GM19372 (cell line): ENCODE measurements around the gene SAPCD2.

Source experiments
- ATAC-seq: cut with Tn5 transposase; IDR thresholded peaks from one replicate; pipeline ENCODE4 v1.9.1; 2021; ENCODE audit warnings: mild to moderate bottlenecking, low read depth, moderate library complexity; ENCODE audit not compliant: unreplicated experiment

Gene SAPCD2

DNA sequence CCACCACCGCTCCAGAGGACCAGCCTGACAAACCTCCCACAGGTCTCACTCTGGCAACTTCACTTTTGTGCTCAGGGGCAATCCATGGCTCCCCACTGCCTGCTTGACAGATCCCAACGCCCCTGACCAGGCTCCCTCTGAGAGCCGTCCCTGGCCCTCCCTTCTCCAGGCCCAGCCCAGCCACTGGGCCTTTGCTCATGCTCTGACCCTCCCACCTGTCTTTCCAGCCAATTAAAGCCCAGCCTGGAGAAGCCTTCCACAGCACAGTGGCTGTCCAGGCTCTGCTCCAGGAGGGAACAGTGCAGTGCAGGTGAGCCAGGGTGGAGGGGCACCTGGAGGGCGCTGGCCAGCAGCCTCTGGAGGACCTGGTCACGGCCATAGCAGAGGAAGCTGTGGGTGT is 19.8 kb downstream of the SAPCD2 start:
- ATAC-seq: no peak

DNA sequence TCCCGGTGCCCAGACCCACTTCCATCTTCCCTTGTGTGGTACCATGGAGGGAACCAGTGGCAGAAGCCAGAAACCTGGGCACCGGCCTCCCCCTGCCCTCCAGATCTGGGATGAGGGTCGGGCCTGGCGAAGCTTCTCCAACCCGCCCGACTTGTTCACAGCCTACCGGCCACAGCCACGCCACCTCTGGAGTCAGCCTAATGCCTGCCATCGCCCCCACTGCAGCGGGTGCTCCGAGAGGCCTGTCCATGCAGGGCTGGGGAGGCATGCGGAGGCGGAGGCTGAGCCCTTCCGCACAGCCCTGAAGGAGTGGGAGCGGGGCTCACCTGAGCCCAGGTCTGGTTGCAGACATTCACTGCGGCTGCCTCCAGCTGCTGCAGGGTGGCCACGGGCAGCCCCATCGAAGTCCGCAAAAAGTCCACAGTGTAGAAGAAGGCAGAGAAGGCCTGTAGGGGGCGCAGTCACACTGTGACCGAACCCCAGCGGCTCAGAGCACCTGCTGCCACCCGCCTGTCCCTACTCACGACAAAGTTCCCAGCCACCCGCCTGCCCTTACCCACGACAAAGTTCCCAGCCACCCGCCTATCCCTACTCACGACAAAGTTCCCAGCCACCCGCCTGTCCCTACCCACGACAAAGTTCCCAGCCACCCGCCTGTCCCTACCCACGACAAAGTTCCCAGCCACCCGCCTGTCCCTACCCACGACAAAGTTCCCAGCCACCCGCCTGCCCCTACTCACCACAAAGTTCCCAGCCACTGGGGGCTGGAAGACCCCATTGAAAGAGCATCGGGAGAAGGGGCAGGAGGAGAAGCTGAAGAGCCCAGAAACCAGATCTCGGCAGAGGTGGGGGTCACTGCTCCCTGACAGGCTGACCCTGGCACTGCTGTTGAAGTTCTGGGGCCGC is 20.6 kb downstream of the SAPCD2 start:
- ATAC-seq: no peak

DNA sequence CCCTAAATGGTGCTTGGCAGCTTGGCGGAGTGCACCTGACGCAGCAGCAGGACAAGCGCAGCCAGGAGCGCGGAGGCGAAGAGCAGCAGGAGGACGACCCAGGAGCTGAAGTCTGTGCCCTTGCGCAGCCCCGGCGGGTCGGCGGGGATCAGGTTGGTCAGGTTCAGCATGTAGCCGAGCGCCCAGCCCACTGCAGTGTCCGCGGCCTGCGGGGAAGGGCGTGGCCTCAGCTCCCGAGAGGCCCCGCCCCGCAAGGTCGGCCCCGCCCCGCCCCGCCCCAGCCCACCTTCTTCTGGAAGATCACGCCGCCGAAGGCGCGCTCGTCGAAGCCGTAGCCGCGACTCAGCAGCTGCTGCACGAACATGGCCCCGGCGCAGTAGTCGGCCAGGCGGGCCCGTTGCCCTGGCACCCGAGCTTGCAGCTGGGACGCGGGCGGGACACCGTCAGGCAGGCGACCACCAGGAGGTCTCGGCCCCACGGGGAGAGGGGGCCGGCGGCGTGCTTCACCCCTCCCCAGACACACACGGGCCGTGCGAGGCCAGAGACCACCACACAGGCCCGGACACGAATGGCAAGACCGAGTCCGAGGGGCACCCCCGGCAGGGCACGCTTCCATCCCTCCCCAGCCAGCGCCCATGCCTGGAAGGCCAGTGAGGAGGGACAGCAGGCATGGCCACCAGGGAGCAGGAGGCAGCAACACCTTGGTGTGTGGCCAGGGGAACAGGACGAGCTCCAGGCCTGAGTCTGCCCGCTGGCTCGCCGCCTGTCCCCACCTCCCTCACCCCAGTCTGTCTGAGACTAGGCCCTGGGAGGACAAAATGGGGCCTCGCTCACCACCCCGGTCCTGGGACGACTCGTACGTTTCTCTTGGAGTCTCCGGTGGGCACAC is 21.5 kb downstream of the SAPCD2 start:
- no peak for ATAC-seq

DNA sequence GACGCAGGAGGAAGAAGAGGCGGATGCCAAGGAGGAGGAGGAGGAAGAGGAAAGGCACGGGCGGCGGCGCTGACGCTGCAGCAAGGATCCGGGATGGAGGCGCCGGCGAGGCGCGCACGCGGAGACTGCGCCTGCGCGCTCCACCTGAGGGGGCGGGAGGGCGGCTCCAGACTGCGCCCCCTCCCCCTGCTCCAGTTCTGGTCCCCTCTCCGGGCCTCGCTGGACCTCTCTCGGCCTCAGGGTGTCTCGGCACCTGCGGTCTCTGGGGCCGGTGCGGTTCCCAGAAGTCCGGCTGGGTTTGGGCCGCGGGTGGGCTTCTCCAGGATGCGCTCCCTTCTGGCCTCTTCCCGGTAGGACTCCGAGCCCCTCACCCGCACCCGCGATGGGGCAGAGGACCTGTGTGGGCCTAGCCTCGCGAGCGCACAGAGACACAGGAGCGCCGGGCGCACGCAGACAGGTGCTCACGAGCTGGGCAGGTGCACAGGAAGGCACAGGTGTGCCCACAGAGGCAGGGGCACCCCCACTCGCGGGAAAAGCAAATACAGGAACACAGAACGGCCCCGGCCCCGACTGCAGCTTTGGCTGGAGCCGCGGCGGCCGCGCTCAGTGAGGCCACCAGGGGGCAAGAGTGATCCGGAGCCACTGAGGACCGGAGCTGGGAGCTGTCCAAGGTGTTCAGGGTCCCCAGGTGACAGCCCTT is 24.1 kb downstream of the SAPCD2 start, which contains the start of gene NPDC1:
Gene NPDC1 (minus strand): TSS at position 90 of the 700 bp plus-strand sequence. CDS start 188 bp downstream, outside the sequence.
- ATAC-seq: no peak

DNA sequence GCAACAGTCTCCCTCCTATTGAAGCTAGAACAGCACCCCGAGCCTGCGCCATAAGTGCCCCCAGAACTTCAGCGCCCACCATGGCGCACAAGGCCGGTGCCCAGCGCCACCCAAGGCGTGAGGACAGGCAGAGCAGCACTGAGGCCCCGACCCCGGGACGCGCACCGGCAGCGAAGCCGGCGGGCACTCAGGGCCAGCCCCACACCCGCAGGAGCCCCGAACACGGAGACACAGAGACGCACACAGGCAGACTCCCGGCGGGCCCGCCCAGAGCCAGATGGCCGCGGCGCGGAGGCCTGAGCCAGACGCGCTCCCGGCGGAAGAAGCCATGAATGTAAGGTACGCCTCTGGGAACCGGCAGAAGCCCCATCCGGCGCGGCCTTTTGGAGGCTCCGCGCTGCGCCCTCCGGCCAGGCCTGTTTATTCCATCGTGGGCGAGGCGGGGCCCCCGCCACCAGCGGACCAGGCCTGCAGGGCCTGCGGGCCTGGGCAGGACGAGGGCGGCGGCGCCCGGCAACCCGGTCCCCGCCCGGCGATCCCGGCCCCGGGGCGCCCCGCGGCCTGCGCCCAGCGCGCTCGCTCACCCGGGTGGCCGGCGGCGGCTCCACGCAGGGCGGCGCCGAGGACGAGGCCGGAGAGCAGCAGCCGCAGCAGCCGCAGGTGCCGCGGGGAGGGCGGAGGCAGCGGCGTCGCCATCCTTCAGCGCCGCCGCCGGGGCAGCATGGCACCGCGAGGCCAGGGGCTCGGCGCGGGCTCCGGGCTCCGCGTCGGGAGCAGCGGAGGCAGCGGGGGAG is 24.9 kb downstream of the SAPCD2 start:
- ATAC-seq: no peak

DNA sequence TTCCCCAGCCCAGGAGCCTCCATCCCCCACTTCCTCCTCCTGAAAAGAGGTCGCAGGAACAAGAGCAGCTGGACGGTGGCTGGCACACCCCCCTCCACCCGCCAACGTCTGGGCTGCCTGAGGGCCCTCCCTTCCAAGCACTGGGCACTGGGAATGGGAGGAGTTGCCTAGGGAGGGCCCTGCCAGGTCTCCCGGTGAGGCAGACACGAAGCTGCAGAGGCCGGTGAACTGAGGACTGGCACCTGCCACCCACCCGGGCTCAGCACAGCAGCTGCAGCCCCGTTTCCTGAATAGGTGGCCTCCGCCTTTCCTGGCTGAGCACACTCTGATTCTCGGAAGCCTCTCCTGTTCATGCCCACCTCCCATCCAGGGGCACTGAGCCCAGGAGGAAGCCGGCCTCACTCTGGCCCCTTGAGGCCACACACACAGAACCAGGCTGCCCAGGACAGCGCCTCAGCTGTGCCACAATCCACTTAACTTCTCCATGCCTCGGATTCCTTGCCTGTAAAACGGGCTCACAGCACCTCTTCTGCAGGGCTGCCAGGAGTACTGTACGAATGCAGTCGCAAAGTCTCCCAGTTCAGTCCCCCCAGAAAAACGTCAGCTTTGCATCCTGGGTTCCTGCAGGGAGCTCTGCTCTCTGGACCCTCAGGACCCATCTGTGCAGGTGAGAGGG is 25.7 kb downstream of the SAPCD2 start:
- no peak for ATAC-seq

DNA sequence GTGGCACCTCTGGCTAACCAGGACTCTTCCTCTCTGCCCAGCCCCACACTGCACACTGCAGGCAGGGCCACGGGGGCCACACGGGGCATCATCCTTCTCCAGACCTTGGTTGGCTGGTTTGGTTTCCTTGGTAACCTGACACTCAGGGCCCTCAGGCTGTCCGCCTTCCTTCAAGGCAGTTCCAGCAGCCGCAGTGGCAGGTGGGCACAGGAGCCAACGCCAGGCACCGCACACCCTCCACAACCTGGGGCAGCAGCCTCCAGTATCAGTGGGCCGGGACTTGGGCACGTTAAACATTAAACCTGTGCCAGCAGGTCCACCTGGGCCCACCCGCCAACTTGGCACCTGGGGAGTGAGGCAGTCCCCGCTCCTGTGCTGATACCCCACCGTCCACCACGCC is 26.3 kb downstream of the SAPCD2 start:
- ATAC-seq: no peak

DNA sequence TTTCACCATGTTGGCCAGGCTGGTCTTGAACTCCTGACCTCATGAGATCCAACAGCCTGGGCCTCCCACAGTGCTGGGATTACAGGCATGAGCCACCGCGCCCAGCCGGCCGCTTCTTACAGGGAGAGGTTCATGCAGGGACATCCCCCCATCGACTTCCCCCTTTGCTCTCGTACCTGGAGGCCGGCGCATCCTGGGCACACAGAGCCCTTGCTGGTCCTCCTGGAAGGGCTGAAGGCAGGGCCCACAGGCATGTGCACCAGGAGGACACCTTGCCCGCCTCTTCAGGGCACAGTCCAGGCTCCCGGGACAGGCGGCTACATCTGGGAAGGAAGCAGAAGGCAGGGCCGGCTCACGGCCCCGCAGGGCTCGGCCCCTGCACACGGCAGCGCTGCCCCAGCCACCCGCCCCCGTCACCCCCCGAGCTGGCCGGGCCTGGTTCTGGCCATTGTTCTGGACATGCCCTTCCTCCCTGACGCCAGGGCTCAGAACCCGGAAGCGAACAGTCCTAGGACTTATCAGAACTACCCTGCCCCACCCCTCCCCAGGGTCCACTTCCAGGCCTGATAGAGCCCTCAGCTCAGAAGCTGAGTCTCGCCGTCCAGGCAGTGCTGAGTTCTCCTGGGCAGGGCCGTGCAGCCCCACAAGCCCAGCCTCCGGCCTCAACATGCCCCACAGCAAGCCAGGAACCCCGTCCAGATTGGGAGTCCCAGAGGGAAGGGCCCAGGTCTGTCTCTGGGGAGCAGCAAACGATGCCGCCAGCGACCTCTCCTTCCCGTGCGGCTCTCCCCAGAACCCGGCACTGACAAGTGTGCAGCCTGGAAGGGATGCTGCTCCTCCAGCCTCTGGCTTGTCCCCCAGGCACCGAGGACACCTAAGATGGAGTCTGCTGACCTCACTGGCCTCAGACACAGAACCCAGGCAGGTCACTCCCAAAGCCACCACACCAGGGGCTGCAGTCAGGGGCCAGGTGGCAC is 27.3 kb downstream of the SAPCD2 start:
- ATAC-seq: no peak

DNA sequence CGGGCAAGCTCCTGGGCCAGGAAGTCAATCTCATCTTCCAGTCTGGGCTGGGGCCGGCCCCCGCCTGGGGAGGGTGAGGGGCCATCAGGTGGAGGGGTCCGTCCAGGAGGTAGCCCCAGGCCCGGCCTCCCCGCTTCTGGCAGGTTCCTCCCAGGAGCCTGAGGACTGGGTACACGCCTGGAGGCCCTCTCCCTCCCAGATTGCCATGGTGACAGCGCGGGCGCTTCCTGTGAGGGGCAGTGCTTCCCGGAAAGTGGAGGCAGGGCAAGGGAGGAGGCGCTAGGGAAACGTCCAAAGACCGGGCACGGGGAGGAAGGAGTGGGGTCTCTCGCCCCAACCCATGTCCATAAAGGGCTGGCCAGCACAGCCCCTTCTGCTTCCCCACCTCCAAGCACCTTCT is 29.2 kb downstream of the SAPCD2 start:
- ATAC-seq: no peak

DNA sequence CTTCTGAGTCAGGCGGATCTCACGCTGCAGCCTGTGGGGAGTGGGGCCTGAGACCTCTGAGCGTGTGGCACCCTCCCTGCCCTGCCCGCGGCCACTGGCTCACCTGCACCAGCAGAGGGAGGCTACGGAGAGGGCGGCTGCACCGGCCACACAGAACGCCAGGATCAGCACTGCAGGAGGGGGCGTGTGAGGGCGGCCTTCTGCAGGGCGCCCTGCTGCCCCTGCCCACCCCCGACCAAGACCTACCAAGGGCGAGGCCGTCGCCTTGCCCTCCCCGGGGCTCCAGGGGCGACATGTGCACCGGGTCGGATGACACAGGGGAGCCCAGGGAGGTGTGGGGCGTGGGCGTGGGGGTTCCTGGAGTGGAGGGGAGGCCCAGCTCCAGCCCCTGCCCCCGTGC is 29.8 kb downstream of the SAPCD2 start:
- no peak for ATAC-seq

DNA sequence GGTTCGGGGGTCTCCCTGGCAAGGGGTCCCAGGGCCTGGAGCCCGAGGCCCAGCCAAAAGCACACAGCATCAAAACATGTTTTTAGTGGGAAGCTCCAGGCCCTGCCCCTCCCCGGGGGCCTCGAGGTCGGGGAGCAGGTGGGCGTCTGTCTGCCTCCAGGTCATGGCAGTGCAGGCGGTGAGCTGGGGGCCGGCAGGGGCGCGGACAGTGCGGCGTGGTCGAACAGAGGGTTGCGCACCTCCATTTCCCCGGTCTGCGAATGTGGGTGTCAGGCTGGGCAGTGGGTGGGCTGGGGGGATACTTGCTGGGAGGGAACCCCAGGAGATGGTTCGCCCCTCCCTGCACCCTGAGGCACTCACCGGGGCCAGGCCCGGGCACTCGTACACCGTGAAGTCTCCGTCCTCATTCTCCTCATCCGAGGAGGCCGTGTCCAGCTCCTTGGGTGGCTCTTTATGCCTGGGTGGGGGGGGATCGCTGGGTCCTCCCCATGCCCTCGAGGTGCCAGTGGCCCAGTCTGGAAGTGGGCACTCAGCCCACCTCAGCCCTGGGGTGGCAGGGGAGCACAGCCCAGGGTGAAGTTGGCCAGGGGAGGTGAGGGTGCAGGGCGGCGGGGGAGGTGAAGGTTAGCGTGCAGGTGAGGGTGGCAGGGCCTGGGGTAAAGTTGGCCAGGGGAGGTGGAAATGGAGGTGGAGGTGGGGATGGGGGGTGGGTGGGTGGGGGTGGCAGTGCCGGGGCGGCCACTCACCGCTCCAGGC is 30.6 kb downstream of the SAPCD2 start:
- no peak for ATAC-seq

DNA sequence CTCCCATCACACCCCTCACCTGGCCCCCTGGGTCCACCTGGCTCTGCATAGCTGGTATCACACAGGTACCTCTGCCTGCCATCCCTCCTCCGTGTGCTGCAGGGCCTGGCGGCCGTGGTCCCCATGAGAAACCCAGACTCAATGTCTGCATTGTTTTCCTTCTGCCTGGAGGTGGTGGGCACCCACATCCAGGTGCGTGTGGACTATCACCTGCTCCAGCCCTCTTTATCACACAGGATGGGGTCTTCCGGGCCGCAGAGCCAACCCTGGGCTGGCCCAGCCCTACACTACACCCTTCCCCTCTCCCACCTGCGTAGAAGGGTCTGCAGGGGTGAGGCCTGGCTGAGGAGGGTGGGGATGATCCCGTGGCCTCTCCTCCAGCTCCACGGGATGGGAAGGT is 31.4 kb downstream of the SAPCD2 start:
- ATAC-seq: no peak

DNA sequence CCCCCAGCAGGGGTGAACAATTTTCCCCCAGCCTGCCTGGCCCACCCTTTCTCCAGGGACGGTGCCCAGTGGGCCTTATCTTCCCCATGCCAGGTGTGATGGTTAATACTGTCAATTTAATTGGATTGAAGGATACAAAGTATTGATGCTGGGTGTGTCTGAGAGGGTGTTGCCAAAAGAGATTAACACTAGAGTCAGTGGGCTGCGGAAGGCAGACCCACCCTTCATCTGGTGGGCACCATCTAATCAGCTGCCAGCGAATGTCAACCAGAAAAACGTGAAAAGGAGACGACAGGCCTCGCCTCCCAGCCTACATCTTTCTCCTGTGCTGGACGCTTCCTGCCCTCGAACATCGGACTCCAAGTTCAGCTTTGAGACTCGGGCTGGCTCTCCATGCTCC is 32.9 kb downstream of the SAPCD2 start:
- ATAC-seq: no peak

DNA sequence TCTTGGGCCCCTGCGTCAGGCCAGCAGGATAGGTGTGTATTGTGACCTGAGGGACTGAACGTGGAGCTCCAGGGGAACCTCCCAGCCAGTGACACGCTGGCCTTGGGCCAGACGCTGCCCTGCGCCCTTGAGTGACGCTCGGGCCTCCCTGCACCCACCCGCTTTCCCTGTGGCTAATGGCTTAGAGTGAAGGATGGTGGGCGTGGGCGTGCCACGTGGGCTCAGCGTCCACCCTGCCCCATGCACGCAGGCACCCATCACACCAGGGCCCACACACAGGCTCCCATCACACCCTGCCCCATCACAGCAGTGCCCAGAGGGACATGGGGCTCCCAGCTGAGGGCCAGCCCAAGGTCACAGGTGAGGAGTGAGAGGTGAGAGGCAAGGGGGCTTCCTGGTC is 33.3 kb downstream of the SAPCD2 start:
- no peak for ATAC-seq

DNA sequence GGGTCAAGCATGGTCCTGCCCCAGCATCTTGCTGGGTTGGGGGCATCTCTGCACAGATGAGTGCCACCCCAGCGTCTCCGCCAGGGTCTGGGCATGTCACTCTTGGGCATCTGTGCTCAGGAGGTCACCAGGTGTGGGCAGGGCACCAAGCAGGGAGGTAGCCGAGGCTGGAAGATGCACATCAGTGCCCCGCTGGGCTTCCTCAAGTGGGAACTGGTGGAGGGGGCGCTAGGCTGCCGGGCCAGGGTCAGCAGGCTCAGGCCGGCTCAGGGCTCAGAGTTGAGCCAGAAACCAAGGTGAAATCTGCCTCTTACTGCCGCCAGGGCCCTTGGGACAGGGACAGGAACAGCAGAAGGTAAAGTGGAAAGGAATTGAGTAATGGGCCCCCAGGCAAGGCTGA is 34.4 kb downstream of the SAPCD2 start:
- ATAC-seq: no peak

DNA sequence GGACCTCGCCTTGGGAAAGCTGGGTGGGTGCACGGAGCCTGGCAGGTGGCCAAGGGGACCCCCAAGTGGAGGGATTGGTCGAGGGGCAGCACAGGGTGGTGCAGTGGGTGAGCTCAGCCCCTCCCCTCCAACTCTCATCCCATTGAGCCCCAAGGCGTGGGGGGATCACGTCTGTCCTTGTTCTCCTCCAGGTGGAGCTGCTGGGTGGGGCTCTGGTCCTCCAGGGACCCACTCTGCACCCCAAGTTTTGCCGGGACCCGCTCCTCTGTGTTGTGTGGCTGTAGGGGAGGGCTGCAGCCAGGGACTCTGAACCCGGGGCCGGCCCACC is 34.9 kb downstream of the SAPCD2 start:
- no peak for ATAC-seq

DNA sequence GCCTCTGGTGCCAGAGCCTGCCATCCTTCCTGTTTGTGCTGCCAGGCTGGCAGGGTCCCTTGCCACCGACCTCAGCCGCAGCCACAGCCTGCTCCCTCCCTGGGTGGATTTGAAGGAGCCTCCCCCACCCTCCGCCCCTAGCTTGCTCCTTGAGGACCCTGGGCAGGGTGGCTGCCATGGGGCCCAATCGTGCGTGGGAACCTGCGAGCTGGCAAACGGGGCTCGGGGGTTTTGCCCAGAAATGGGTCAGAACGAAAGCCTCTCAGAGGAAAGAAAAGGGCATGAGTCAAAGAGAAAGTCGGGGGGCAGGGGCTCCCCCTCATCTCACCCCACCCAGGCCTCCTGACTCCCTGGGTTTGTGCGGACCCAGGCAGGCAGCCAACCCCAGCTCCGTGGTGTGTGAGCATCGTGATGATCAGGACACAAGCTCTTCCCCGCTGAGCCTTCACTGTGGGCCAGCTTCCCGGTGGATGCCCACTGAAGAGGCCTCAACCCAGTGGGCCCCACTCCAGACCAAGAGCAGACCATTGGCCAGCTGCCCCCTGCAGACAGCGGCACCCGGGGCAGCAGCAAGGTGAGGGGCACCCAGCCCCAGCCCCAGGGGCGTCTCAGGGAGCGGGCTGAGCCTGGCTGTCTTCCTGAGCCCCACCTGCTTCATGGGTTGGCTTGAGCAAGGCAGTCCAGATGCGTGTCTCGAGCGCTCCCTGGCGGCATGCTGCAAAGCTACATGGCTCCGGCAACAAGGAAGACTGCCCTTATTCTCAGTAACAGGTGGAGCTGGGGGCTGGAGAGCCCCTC is 35.4 kb downstream of the SAPCD2 start:
- no peak for ATAC-seq
